Heart right ventricle (tissue), 16 donors: ENCODE data around the gene OGFOD3. TPM values are rescaled to one million over a fixed set of nuclear protein-coding genes. Genes with fewer than 3 reads are reported as not detected.
A peak's percentile ranks its signal among the peaks of the same experiment; 100 is the strongest.

Experiments
- ATAC-seq, 8 donors: fragments of 200-7000 bp; cut with Tn5 transposase; one replicate each; pipeline ENCODE4 v1.9.1; 2020; ENCODE audit warnings: mild to moderate bottlenecking in 8 of 8, moderate library complexity in 8 of 8, moderate number of reproducible peaks in 1 of 8
- DNase-seq, 2 donors: peaks; one replicate each; pipeline ENCODE4 v3.0.0-alpha.2; 2020
- H3K27ac ChIP-seq, 10 donors: fragments of 200-600 bp; sonication (generic) in 2 of 10; one replicate each; pipeline versions ENCODE4 v1.5.0 to v1.8.0; 2020 to 2022; ENCODE audit warnings: mild to moderate bottlenecking in 3 of 10
- H3K27me3 ChIP-seq, 7 donors: fragments of 200-600 bp; one replicate each; pipeline ENCODE4 v1.8.0; 2021 to 2022; ENCODE audit warnings: mild to moderate bottlenecking in 2 of 7
- H3K36me3 ChIP-seq, 9 donors: fragments of 200-600 bp; sonication (generic) in 1 of 9; one replicate each; pipeline versions ENCODE4 v1.5.0 to v1.8.0; 2020 to 2022; ENCODE audit warnings: mild to moderate bottlenecking in 2 of 9
- H3K4me1 ChIP-seq, 9 donors: fragments of 200-600 bp; sonication (generic) in 1 of 9; one replicate each; pipeline versions ENCODE4 v1.5.0 to v1.8.0; 2020 to 2022; ENCODE audit warnings: mild to moderate bottlenecking in 4 of 9
- H3K4me3 ChIP-seq, 10 donors: fragments of 200-600 bp; sonication (generic) in 2 of 10; one replicate each; pipeline versions ENCODE4 v1.5.0 to v1.8.0; 2020 to 2022; ENCODE audit warnings: mild to moderate bottlenecking in 7 of 10, moderate library complexity in 2 of 10
- H3K9me3 ChIP-seq, 11 donors: fragments of 200-600 bp in 10 of 11; sonication (generic) in 2 of 11; one replicate each; pipeline versions ENCODE4 v1.5.0 to v1.8.0; 2013 to 2022; ENCODE audit warnings: mild to moderate bottlenecking in 2 of 11, control low read depth in 1 of 11, moderate library complexity in 1 of 11
- CTCF ChIP-seq, 9 donors: fragments of 200-600 bp; sonication (generic) in 2 of 9; IDR thresholded peaks; one replicate each; pipeline versions ENCODE4 v1.5.0 to v1.8.0; 2021 to 2022; ENCODE audit warnings: antibody characterized with exemption in 9 of 9, mild to moderate bottlenecking in 5 of 9, moderate library complexity in 1 of 9
- WGBS, 2 donors: extraction: QIAGEN DNeasy Blood & Tissue Kit; methylation state at CpG; one replicate each; pipeline ENCODE4 v1.1.7; 2013; ENCODE audit warnings: inconsistent platforms in 1 of 2; 5-methylcytosine and 5-hydroxymethylcytosine counted together
- intact Hi-C, 10 donors: fragments of 100-400 bp; cut with DNase I; formaldehyde crosslinking; loops; one replicate each; pipeline versions ENCODE4 v1.11.1 to v1.14.2; 2022
- polyA plus RNA-seq, 2 donors: library from polyadenylated mRNA; stranded (reverse); fragments of 200-250 nt; gene quantifications; one replicate each; pipeline ENCODE4 v1.2.3, GENCODE V29; 2013
- total RNA-seq, 10 donors: library from RNA; stranded (reverse); fragmentation: NEBNext Ultra II Directional in 3 of 10; extraction: Animal tissue kit (Norgen Biotek cat#: 25700) in 3 of 10; gene quantifications; one replicate each; pipeline versions ENCODE4 v1.2.1 to v1.2.4, GENCODE V29; 2021 to 2023
- donor health status: Arrhythmogenic right ventricular cardiomyopathy.
- donor health status: ischemic (EF 13 %, LVEDD 7.1; RV severe dilation, severe dysfunction).
- donor health status: healthy with polysubstance abuse.
- donor health status: DM: no; HTN: yes; CAD: no.
- donor health status: DM: no; HTN: no; CAD: no.
- donor health status: ischemic (EF 25% LVEDD 6.9; RV normal size, moderate dysfunction).
- donor health status: ischemic (EF 25% LVEDD 5.7; RV mildly dilated, moderate dysfunction).
- donor health status: healthy.
- donor health status: DM: yes; HTN: yes; CAD: no.
- donor health status: Ischemic cardiomyopathy.
- donor health status: ischemic (EF 35%, LVEDD 5.7; RV mildly dilated, moderate dysfunction).
- donor health status: nonischemic (EF 11% LVEDD 7.7; RV severe dilation, severe dysfunction).
- donor health status: DM: yes; HTN: yes; CAD: no.
- donor health status: PGD.
- donor health status: ischemic (EF 29% LVEDD 5.4; RV normal size, mild dysfunction).
- donor health status: nonischemic (EF 23%, LVEDD 6.1; RV moderate dilation, normal function).

The OGFOD3 gene
- total and polyA plus RNA-seq, 12 donors, result 23.3 to 39.4 (median 30.8) TPM

DNA sequence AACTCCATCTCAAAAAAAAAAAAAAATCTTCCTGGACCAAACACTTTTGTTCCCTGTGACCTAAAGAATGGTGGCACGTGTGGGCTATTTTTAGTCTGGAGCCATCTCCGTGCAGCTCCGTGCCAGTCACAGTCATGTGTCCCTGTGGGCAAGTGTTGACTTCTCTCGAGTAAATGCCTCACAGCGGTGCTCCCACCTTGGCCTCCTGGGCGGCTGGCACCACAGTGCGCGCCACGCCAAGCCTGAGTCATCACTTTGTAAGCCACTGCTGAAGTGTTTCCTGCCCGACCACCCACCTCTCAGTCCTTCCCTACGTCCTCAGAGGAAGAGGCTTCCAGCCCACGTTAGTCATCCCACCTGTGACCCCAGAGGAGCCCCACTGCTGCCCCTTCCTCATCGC, 11.1 kb downstream of the OGFOD3 start:
- Histone ChIP-seq H3K36me3 (peaks cover 0 to 42% (median 0%) of the 10 kb centered on the region in 9 donors), H3K4me3 (no peak overlapping the region), H3K9me3 (no peaks in the 10 kb centered on the region), H3K27ac (peak overlapping the region in 2 of 10 donors; percentile 25 to 42), H3K4me1 (peaks cover 0 to 14% (median 8%) of the 10 kb centered on the region in 9 donors), H3K27me3 (no peaks in the 10 kb centered on the region)
- no peak for TF ChIP-seq CTCF (IDR thresholded peaks at IDR 0.05)
- intact Hi-C loops, result no loop called here
- DNase-seq (peak; percentile 43 to 61), ATAC-seq (peak; percentile 60 to 96 (median 88))
- WGBS, 2 donors, result 45 to 64% methylated on average over 13 of the region's 13 CpGs

DNA sequence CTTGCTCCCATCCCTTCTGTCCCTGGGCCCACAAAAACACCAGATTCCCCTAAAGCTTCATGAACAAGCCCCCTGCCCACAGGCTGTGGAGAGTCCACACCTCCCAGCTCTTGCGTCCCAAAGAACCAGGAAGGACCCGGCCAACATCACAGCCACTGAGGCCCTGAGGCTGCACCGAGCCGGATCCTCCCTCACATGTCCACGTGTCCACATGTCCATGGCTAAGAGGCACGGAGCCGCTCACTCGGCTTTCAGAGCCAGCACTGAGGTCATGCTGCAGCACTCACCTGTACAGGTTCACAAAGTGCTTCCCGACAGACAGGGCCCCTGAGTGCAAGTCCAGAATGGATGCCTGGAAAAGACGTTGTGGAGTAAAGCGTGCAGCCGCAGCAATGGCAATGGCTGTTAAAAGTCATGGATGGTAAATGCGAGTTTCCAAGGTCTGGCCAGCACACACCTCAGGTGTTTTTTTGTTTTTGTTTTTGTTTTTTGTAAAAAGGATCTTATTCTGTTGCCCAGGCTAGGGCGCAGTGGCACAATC, 12.2 kb downstream of the OGFOD3 start:
- ATAC-seq (no peak), DNase-seq (no peak)
- H3K27me3 ChIP-seq, result no peaks in the 10 kb centered on the region
- TF ChIP-seq CTCF (IDR thresholded peaks at IDR 0.05), result no peak
- H3K4me3 ChIP-seq, result no peak overlapping the region
- H3K4me1 ChIP-seq, result peaks cover 0 to 14% (median 8%) of the 10 kb centered on the region in 9 donors
- H3K9me3 ChIP-seq, result no peaks in the 10 kb centered on the region
- 93 to 95% methylated on average over 14 of the region's 14 CpGs for WGBS, 2 donors
- no peak overlapping the region for H3K27ac ChIP-seq
- intact Hi-C loops, result no loop called here
- H3K36me3 ChIP-seq, result peaks cover 0 to 48% (median 0%) of the 10 kb centered on the region in 9 donors

DNA sequence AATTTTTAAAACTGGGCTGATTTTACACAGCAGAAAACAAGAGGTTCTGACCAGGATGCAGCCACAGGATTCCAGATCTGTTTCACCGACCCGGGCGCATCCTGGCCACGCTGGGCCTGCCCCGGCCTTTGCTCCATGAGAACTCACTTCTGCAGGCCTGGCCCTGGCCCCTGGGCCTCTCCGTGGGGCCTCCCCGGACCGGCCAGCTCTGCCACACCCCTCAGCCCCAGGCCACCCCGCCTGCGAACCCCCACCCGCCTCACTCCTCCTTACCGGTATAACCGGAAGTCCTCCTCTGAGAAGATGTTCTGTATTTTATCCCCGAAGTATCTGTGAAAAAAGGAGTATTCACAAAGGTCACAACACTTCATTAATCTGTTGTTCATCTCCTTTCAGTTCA, 13.3 kb downstream of the OGFOD3 start:
- H3K9me3 ChIP-seq, result no peaks in the 10 kb centered on the region
- H3K4me3 ChIP-seq, result no peak overlapping the region
- no peak for ATAC-seq
- H3K36me3 ChIP-seq, result peaks cover 0 to 53% (median 0%) of the 10 kb centered on the region in 9 donors
- no peaks in the 10 kb centered on the region for H3K27me3 ChIP-seq
- no peak overlapping the region for H3K27ac ChIP-seq
- 93 to 96% methylated on average over 14 of the region's 14 CpGs for WGBS, 2 donors
- no peak for DNase-seq
- intact Hi-C loops, result no loop called here
- H3K4me1 ChIP-seq, result peaks cover 0 to 22% (median 8%) of the 10 kb centered on the region in 9 donors
- TF ChIP-seq CTCF (IDR thresholded peaks at IDR 0.05), result no peak

GRCh38 chr17:82403662-82404660, 14.4 kb downstream of the OGFOD3 start:
- peaks cover 0 to 33% (median 11%) of the 10 kb centered on the region in 9 donors for H3K4me1 ChIP-seq
- intact Hi-C loops, result no loop called here
- H3K36me3 ChIP-seq, result peaks cover 0 to 47% (median 0%) of the 10 kb centered on the region in 9 donors
- no peaks in the 10 kb centered on the region for H3K9me3 ChIP-seq
- H3K27ac ChIP-seq, result no peak overlapping the region
- no peak for TF ChIP-seq CTCF (IDR thresholded peaks at IDR 0.05)
- no peak for DNase-seq
- no peak overlapping the region for H3K4me3 ChIP-seq
- ATAC-seq, result no peak
- no peaks in the 10 kb centered on the region for H3K27me3 ChIP-seq
- WGBS, 2 donors, result 96% methylated on average over 67 of the region's 67 CpGs
